Spinal cord (tissue), 10 donors: ENCODE measurements around the gene TIMD4. TPM values are rescaled to one million over a fixed set of nuclear protein-coding genes. Genes with fewer than 3 reads are reported as not detected.
"Not testable (repeated sequence)": the region's sequence is repeated elsewhere in the genome, so short reads cannot be mapped to it uniquely, and the experiment has no call there.

Experiments
- DNase-seq, 6 donors: peaks; one replicate each; pipeline versions ENCODE4 v3.0.0 to v3.0.0-alpha.2; 2013 to 2015; ENCODE audit warnings: low spot score in 6 of 6, low read depth in 4 of 6
- H3K27ac ChIP-seq: one replicate; pipeline ENCODE4 v1.5.1; 2013; ENCODE audit warnings: low read depth, low read length, control low read depth
- H3K27me3 ChIP-seq: one replicate; pipeline ENCODE4 v1.6.1; 2013; ENCODE audit warnings: low read length; ENCODE audit not compliant: control insufficient read depth, insufficient read depth
- H3K36me3 ChIP-seq: one replicate; pipeline ENCODE4 v1.6.1; 2013; ENCODE audit warnings: low read length; ENCODE audit not compliant: control insufficient read depth, insufficient read depth
- H3K4me1 ChIP-seq: one replicate; pipeline ENCODE4 v1.6.1; 2013; ENCODE audit warnings: low read length; ENCODE audit not compliant: control insufficient read depth, insufficient read depth
- H3K4me3 ChIP-seq: one replicate; pipeline ENCODE4 v1.5.1; 2013; ENCODE audit warnings: low read depth, low read length, control low read depth
- H3K9me3 ChIP-seq: one replicate; pipeline ENCODE4 v1.6.1; 2013; ENCODE audit warnings: low read length; ENCODE audit not compliant: control insufficient read depth, insufficient read depth
- WGBS: methylation state at CpG from one replicate; pipeline ENCODE4 v1.1.5; 2013; ENCODE audit warnings: missing lambda C conversion rate; ENCODE audit not compliant: insufficient coverage; 5-methylcytosine and 5-hydroxymethylcytosine counted together
- polyA plus RNA-seq, 2 donors: library from polyadenylated mRNA; unstranded; fragments of 120-200 nt; gene quantifications; one replicate each; pipeline ENCODE4 v1.2.1, GENCODE V29; 2013; ENCODE audit not compliant: insufficient read length in 2 of 2
- total RNA-seq, 2 donors: library from RNA; depleted of rRNA in 1 of 2; stranded (reverse); fragments of 120-200 nt in 1 of 2; fragments of >200 nt in 1 of 2; gene quantifications; one replicate each; pipeline versions ENCODE4 v1.2.3 to v1.2.4, GENCODE V29; 2013 to 2014
- donor health status: healthy.

Gene TIMD4
- total and polyA plus RNA-seq, 4 donors, result 0.40 to 5.3 (median 0.66) TPM

- no peak for DNase-seq
- Histone ChIP-seq H3K27ac (no peak overlapping the region), H3K4me3 (no peak overlapping the region), H3K4me1 (no peaks in the 10 kb centered on the region), H3K9me3 (no peaks in the 10 kb centered on the region), H3K36me3 (no peaks in the 10 kb centered on the region), H3K27me3 (no peaks in the 10 kb centered on the region)
- WGBS, result no CpG with 5 or more reads among the region's 1 CpG
These were observed 35.5 kb downstream of the TIMD4 start for GRCh38 chr5:156927545-156927944.

GRCh38 chr5:156925767-156926166 is 37.3 kb downstream of the TIMD4 start:
- H3K4me1 ChIP-seq, H3K9me3 ChIP-seq, DNase-seq, H3K27ac ChIP-seq, H3K36me3 ChIP-seq, H3K27me3 ChIP-seq, H3K4me3 ChIP-seq: not testable (repeated sequence)
- WGBS, result 85% methylated on average over 2 of the region's 4 CpGs

- DNase-seq, result no peak
- WGBS, result no CpG with 5 or more reads among the region's 3 CpGs
- H3K4me1 ChIP-seq, result no peaks in the 10 kb centered on the region
- H3K9me3 ChIP-seq, result no peaks in the 10 kb centered on the region
- H3K27me3 ChIP-seq, result no peaks in the 10 kb centered on the region
- H3K4me3 ChIP-seq, result no peak overlapping the region
- H3K27ac ChIP-seq, result no peak overlapping the region
- no peaks in the 10 kb centered on the region for H3K36me3 ChIP-seq
These were observed 40.7 kb downstream of the TIMD4 start for GRCh38 chr5:156922207-156922792.

GRCh38 chr5:156920861-156921431 is 42.1 kb downstream of the TIMD4 start:
- Histone ChIP-seq H3K27ac (no peak overlapping the region), H3K4me1 (no peaks in the 10 kb centered on the region), H3K9me3 (no peaks in the 10 kb centered on the region), H3K36me3 (no peaks in the 10 kb centered on the region), H3K4me3 (no peak overlapping the region), H3K27me3 (no peaks in the 10 kb centered on the region)
- no CpG with 5 or more reads among the region's 3 CpGs for WGBS
- no peak for DNase-seq

GRCh38 chr5:156920042-156920860 is 42.8 kb downstream of the TIMD4 start:
- WGBS, result 52% methylated on average over 5 of the region's 7 CpGs
- H3K36me3 ChIP-seq, result no peaks in the 10 kb centered on the region
- no peak overlapping the region for H3K4me3 ChIP-seq
- no peak overlapping the region for H3K27ac ChIP-seq
- no peaks in the 10 kb centered on the region for H3K9me3 ChIP-seq
- no peaks in the 10 kb centered on the region for H3K4me1 ChIP-seq
- peak in 1 of 6 donors; percentile 43 for DNase-seq
- H3K27me3 ChIP-seq, result no peaks in the 10 kb centered on the region

- H3K27ac ChIP-seq, result no peak overlapping the region
- peaks cover 5% of the 10 kb centered on the region for H3K4me1 ChIP-seq
- H3K27me3 ChIP-seq, result no peaks in the 10 kb centered on the region
- DNase-seq, result no peak
- H3K36me3 ChIP-seq, result no peaks in the 10 kb centered on the region
- WGBS, result 90% methylated on average over 5 of the region's 8 CpGs
- no peaks in the 10 kb centered on the region for H3K9me3 ChIP-seq
- H3K4me3 ChIP-seq, result no peak overlapping the region
These were observed 44.6 kb downstream of the TIMD4 start for GRCh38 chr5:156918311-156918845.

GRCh38 chr5:156914371-156914737 is 48.7 kb downstream of the TIMD4 start:
- Histone ChIP-seq H3K36me3 (no peaks in the 10 kb centered on the region), H3K27me3 (no peaks in the 10 kb centered on the region), H3K9me3 (no peaks in the 10 kb centered on the region), H3K4me1 (peaks cover 7% of the 10 kb centered on the region), H3K4me3 (no peak overlapping the region), H3K27ac (no peak overlapping the region)
- no CpG with 5 or more reads among the region's 2 CpGs for WGBS
- no peak for DNase-seq

- Histone ChIP-seq H3K4me3 (no peak overlapping the region), H3K9me3 (no peaks in the 10 kb centered on the region), H3K36me3 (no peaks in the 10 kb centered on the region), H3K27me3 (no peaks in the 10 kb centered on the region), H3K27ac (no peak overlapping the region), H3K4me1 (peaks cover 7% of the 10 kb centered on the region)
- DNase-seq, result peak in 4 of 6 donors; percentile 19 to 89 (median 30)
- 32% methylated on average over 4 of the region's 5 CpGs for WGBS
These were observed 49.2 kb downstream of the TIMD4 start for GRCh38 chr5:156913719-156914370.

- Histone ChIP-seq H3K27ac (no peak overlapping the region), H3K36me3 (no peaks in the 10 kb centered on the region), H3K4me1 (peaks cover 7% of the 10 kb centered on the region), H3K27me3 (no peaks in the 10 kb centered on the region), H3K4me3 (no peak overlapping the region), H3K9me3 (no peaks in the 10 kb centered on the region)
- 88% methylated on average over 1 of the region's 3 CpGs for WGBS
- peak in 1 of 6 donors; percentile 15 for DNase-seq
These were observed 49.7 kb downstream of the TIMD4 start for GRCh38 chr5:156913355-156913718.
